ENCODE data around the gene HMGN3.

HMGN3 gene

GRCh38 chr6:79233611-79234149 lies 802 bp downstream of the HMGN3 start:
- DNase-seq (ENCODE audit: low read depth): peak; percentile 85
- H3K4me3 ChIP-seq (ENCODE audit: control insufficient read depth, low read depth, low read length): peak overlapping the region; percentile 93
- peak; percentile 19 for TF ChIP-seq CTCF (conservative IDR thresholded peaks at IDR 0.05; ENCODE audit: control insufficient read depth, insufficient read depth, low read depth, low read length)

- H3K4me3 ChIP-seq (ENCODE audit: control insufficient read depth, low read depth, low read length): peak overlapping the region; percentile 93
- TF ChIP-seq CTCF (conservative IDR thresholded peaks at IDR 0.05; ENCODE audit: control insufficient read depth, insufficient read depth, low read depth, low read length): no peak
- no peak for DNase-seq (ENCODE audit: low read depth)
These were observed 1.6 kb downstream of the HMGN3 start for GRCh38 chr6:79232696-79233462.

GRCh38 chr6:79231666-79232065 lies 2.8 kb downstream of the HMGN3 start:
- no peak overlapping the region for H3K4me3 ChIP-seq (ENCODE audit: control insufficient read depth, low read depth, low read length)
- no peak for DNase-seq (ENCODE audit: low read depth)
- no peak for TF ChIP-seq CTCF (conservative IDR thresholded peaks at IDR 0.05; ENCODE audit: control insufficient read depth, insufficient read depth, low read depth, low read length)

DNA sequence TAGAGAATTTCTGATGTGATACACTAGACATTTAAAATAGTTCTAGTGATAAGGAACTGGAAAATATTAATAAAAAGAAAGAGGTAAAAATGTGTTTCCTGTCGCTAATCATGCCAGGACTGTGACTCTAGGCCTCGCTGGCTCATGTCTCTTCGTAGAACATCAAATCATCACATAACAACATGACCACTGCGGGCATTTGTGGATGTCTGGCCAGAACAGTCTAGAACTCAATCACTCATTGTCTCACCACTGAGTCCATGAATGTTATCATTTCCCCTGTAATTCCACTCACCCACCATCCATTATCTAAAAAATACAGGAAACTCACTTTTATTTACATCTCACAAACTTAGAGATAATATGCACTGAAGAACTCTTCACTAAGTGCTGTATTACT lies 3.4 kb downstream of the HMGN3 start:
- no peak for TF ChIP-seq CTCF (conservative IDR thresholded peaks at IDR 0.05; ENCODE audit: control insufficient read depth, insufficient read depth, low read depth, low read length)
- no peak overlapping the region for H3K4me3 ChIP-seq (ENCODE audit: control insufficient read depth, low read depth, low read length)
- no peak for DNase-seq (ENCODE audit: low read depth)

GRCh38 chr6:79230149-79230548 lies 4.3 kb downstream of the HMGN3 start:
- TF ChIP-seq CTCF (conservative IDR thresholded peaks at IDR 0.05; ENCODE audit: control insufficient read depth, insufficient read depth, low read depth, low read length): no peak
- no peak for DNase-seq (ENCODE audit: low read depth)
- H3K4me3 ChIP-seq (ENCODE audit: control insufficient read depth, low read depth, low read length): no peak overlapping the region

DNA sequence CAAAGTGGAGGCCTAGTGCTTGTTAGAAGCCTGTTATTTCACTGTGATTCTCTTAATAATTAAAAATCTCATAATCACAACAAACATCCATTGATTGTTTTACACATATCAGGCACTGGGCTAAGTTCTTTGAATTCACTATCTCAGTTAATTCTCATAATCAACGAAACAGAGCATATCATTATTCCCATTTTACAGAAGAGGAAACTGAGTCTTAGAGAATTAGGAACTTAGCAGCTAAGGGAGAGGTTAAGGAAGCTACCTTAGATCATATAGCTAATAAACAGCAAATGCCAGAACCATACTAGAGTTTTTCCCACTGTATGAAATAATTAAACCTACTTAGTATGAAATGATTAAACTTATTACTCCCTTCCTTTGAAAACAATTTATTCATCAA lies 7.0 kb downstream of the HMGN3 start:
- no peak overlapping the region for H3K4me3 ChIP-seq (ENCODE audit: control insufficient read depth, low read depth, low read length)
- DNase-seq (ENCODE audit: low read depth): no peak
- TF ChIP-seq CTCF (conservative IDR thresholded peaks at IDR 0.05; ENCODE audit: control insufficient read depth, insufficient read depth, low read depth, low read length): no peak

Measured in fibroblast of mammary gland (primary cell).